IPS-NIHi7 (cell line): ENCODE results near the gene RNF2.

ENCODE experiments used
- DNase-seq: peaks from one replicate; pipeline ENCODE4 v3.0.0; 2012; ENCODE audit warnings: mixed read lengths; ENCODE audit errors: extremely low spot score

Gene RNF2

GRCh38 chr1:185096531-185096930 lies 51.2 kb downstream of the RNF2 start:
- DNase-seq, result no peak

- no peak for DNase-seq
Measured at GRCh38 chr1:185104083-185104482, 58.7 kb downstream of the RNF2 start.

GRCh38 chr1:185105121-185105520 lies 59.8 kb downstream of the RNF2 start:
- DNase-seq, result no peak

- no peak for DNase-seq
Measured at GRCh38 chr1:185108321-185108720, 63.0 kb downstream of the RNF2 start.

GRCh38 chr1:185110145-185110544 lies 64.8 kb downstream of the RNF2 start:
- no peak for DNase-seq

- DNase-seq, result no peak
Measured at GRCh38 chr1:185111873-185112272, 66.5 kb downstream of the RNF2 start.

GRCh38 chr1:185112356-185112755 lies 67.0 kb downstream of the RNF2 start:
- DNase-seq, result no peak

- DNase-seq, result no peak
Measured at GRCh38 chr1:185129708-185130107, 84.3 kb downstream of the RNF2 start.

- DNase-seq, result no peak
Measured at GRCh38 chr1:185132534-185132933, 87.2 kb downstream of the RNF2 start.

GRCh38 chr1:185137896-185138545 lies 92.7 kb downstream of the RNF2 start:
- no peak for DNase-seq

GRCh38 chr1:185139246-185139645 lies 93.9 kb downstream of the RNF2 start:
- no peak for DNase-seq

- no peak for DNase-seq
Measured at GRCh38 chr1:185144233-185144632, 98.9 kb downstream of the RNF2 start.

- DNase-seq, result no peak
Measured at GRCh38 chr1:185151215-185151614, 105.9 kb downstream of the RNF2 start.
